DND-41 (cell line): Measurements from ENCODE around the gene NIPAL3.

ENCODE experiments used
- EZH2 ChIP-seq: IDR thresholded peaks from 3 replicates; pipeline ENCODE4 v1.6.1; 2012; ENCODE audit warnings: borderline replicate concordance, low read depth, mild to moderate bottlenecking, moderate library complexity, low read length, inconsistent platforms; ENCODE audit not compliant: severe bottlenecking
- TF ChIP-seq, protein P1 (sequence below): IDR thresholded peaks from 2 replicates; pipeline ENCODE4 v1.5.1; 2012; ENCODE audit warnings: borderline replicate concordance, low read length, moderate library complexity, mild to moderate bottlenecking; ENCODE audit not compliant: poor library complexity, severe bottlenecking; ENCODE audit errors: extremely low read depth

DNA sequence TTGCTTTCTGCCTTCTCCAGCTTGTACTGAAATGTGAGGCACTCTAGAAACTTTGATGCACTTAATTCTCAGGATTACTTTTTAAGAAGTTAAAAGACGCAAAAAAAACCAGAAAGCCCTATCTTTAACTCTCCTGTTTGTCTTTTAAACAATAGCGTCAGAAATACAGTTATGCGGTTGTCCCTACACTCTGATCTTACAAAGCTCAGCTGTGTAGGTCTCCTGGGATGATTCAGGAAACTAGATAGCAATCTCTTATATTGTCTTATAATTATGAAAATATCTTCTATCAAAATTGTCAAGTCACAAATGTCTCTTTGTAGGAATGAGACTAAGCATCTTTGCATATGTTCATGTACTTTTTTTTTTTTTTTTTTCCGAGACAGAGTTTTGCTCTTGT lies 60.1 kb downstream of the NIPAL3 start:
- TF ChIP-seq, protein P1, sequence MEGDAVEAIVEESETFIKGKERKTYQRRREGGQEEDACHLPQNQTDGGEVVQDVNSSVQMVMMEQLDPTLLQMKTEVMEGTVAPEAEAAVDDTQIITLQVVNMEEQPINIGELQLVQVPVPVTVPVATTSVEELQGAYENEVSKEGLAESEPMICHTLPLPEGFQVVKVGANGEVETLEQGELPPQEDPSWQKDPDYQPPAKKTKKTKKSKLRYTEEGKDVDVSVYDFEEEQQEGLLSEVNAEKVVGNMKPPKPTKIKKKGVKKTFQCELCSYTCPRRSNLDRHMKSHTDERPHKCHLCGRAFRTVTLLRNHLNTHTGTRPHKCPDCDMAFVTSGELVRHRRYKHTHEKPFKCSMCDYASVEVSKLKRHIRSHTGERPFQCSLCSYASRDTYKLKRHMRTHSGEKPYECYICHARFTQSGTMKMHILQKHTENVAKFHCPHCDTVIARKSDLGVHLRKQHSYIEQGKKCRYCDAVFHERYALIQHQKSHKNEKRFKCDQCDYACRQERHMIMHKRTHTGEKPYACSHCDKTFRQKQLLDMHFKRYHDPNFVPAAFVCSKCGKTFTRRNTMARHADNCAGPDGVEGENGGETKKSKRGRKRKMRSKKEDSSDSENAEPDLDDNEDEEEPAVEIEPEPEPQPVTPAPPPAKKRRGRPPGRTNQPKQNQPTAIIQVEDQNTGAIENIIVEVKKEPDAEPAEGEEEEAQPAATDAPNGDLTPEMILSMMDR = no peak
- no peak for TF ChIP-seq EZH2
